Neural cell (in vitro differentiated cells): ENCODE results near the gene OR5B2. TPM values are rescaled to one million over a fixed set of nuclear protein-coding genes. Genes with fewer than 3 reads are reported as not detected.

Experiments
- H2AFZ ChIP-seq: fragments of 200-600, 300-800 bp; sonication (generic), shearing (Covaris generic); 2 replicates; pipeline ENCODE4 v1.6.0; 2014; ENCODE audit warnings: low read depth, mild to moderate bottlenecking, antibody characterized with exemption, low read length, moderate library complexity
- H3F3A ChIP-seq: fragments of 200-600 bp; shearing (Covaris generic); 2 replicates; pipeline ENCODE4 v1.6.1; 2016; ENCODE audit warnings: mild to moderate bottlenecking, moderate library complexity, mixed read lengths, antibody characterized with exemption, low read length; ENCODE audit not compliant: insufficient read depth, poor library complexity, severe bottlenecking
- H3K27ac ChIP-seq: fragments of 200-600, 300-800 bp; sonication (generic), shearing (Covaris generic); 2 replicates; pipeline ENCODE4 v1.5.1; 2014; ENCODE audit warnings: mild to moderate bottlenecking, low read length, moderate library complexity
- H3K27me3 ChIP-seq: fragments of 300-800, 200-600 bp; sonication (generic), shearing (Covaris generic); 2 replicates; pipeline ENCODE4 v1.6.0; 2014; ENCODE audit warnings: mild to moderate bottlenecking, low read depth, low read length, moderate library complexity; ENCODE audit not compliant: insufficient read depth
- H3K36me3 ChIP-seq: fragments of 300-800, 200-600 bp; sonication (generic), shearing (Covaris generic); 2 replicates; pipeline ENCODE4 v1.5.1; 2014; ENCODE audit warnings: mild to moderate bottlenecking, antibody characterized with exemption, low read length, moderate library complexity; ENCODE audit not compliant: insufficient read depth
- H3K4me2 ChIP-seq: fragments of 300-800, 200-600 bp; sonication (generic), shearing (Covaris generic); 2 replicates; pipeline ENCODE4 v1.6.0; 2014; ENCODE audit warnings: mild to moderate bottlenecking, low read length
- H3K4me3 ChIP-seq: fragments of 300-800, 200-600 bp; sonication (generic), shearing (Covaris generic); 2 replicates; pipeline ENCODE4 v1.5.1; 2014; ENCODE audit warnings: mild to moderate bottlenecking, low read length, moderate library complexity
- H3K79me2 ChIP-seq: fragments of 200-600 bp; shearing (Covaris generic); replicated peaks from 2 replicates; pipeline ENCODE4 v1.6.0; 2014; ENCODE audit warnings: mild to moderate bottlenecking, low read length, moderate library complexity; ENCODE audit not compliant: insufficient read depth
- H3K9ac ChIP-seq: fragments of 300-800, 200-600 bp; sonication (generic), shearing (Covaris generic); 2 replicates; pipeline ENCODE4 v1.6.1; 2016; ENCODE audit warnings: mild to moderate bottlenecking, low read length, mixed read lengths
- H3K9me2 ChIP-seq: fragments of 200-600 bp; shearing (Covaris generic); 2 replicates; pipeline ENCODE4 v1.6.1; 2016; ENCODE audit warnings: mild to moderate bottlenecking, low read length, mixed read lengths; ENCODE audit not compliant: insufficient read depth
- H3K9me3 ChIP-seq: fragments of 200-600, 300-800 bp; sonication (generic), shearing (Covaris generic); 2 replicates; pipeline ENCODE4 v1.6.1; 2016; ENCODE audit warnings: mild to moderate bottlenecking, mixed run types, low read length, moderate library complexity, mixed read lengths
- H4K20me1 ChIP-seq: fragments of 200-600 bp; shearing (Covaris generic); 2 replicates; pipeline ENCODE4 v1.6.1; 2016; ENCODE audit warnings: mild to moderate bottlenecking, mixed run types; ENCODE audit not compliant: insufficient read depth
- EP300 ChIP-seq: fragments of 450-650 bp; conservative IDR thresholded peaks from 2 replicates; pipeline ENCODE4 v1.6.1; 2014; ENCODE audit warnings: antibody characterized with exemption, mild to moderate bottlenecking, moderate library complexity; ENCODE audit not compliant: poor library complexity, severe bottlenecking
- EZH2 ChIP-seq: fragments of 200-600, 300-800 bp; shearing (Covaris generic), sonication (generic); IDR thresholded peaks from 2 replicates; pipeline ENCODE4 v1.6.1; 2014; ENCODE audit warnings: antibody characterized with exemption, low read length, borderline replicate concordance, mild to moderate bottlenecking; ENCODE audit not compliant: insufficient read depth, poor library complexity, severe bottlenecking
- MXI1 ChIP-seq: fragments of 450-650 bp; conservative IDR thresholded peaks from 2 replicates; pipeline ENCODE4 v1.6.1; 2014; ENCODE audit warnings: antibody characterized with exemption, mild to moderate bottlenecking; ENCODE audit not compliant: poor library complexity, severe bottlenecking
- POLR2AphosphoS5 ChIP-seq: IDR thresholded peaks from 2 replicates; pipeline ENCODE4 v1.6.1; 2012
- RAD21 ChIP-seq: fragments of 450-650 bp; conservative IDR thresholded peaks from 2 replicates; pipeline ENCODE4 v1.6.1; 2014; ENCODE audit warnings: antibody characterized with exemption, mild to moderate bottlenecking, moderate library complexity
- SMC3 ChIP-seq: fragments of 450-650 bp; conservative IDR thresholded peaks from 2 replicates; pipeline ENCODE4 v1.6.1; 2014; ENCODE audit warnings: antibody characterized with exemption, mild to moderate bottlenecking, moderate library complexity; ENCODE audit not compliant: poor library complexity
- TAF1 ChIP-seq: IDR thresholded peaks from 2 replicates; pipeline ENCODE4 v1.6.1; 2012; ENCODE audit warnings: low read depth
- polyA plus RNA-seq: library from polyadenylated mRNA; depleted of rRNA; stranded (reverse); fragments of >200 nt; gene quantifications from 2 replicates; pipeline ENCODE4 v1.2.3, GENCODE V29; 2014
- TF ChIP-seq, protein P1 (sequence below): fragments of 450-650 bp; IDR thresholded peaks from 2 replicates; pipeline ENCODE4 v1.5.1; 2014; ENCODE audit warnings: antibody characterized with exemption, mild to moderate bottlenecking, moderate library complexity; ENCODE audit not compliant: poor library complexity, severe bottlenecking
- TF ChIP-seq, protein P2 (sequence below): IDR thresholded peaks from 2 replicates; pipeline ENCODE4 v1.6.1; 2012; ENCODE audit warnings: borderline replicate concordance

OR5B2 gene
- polyA plus RNA-seq, 1 donor from 2014 or later: not detected

DNA sequence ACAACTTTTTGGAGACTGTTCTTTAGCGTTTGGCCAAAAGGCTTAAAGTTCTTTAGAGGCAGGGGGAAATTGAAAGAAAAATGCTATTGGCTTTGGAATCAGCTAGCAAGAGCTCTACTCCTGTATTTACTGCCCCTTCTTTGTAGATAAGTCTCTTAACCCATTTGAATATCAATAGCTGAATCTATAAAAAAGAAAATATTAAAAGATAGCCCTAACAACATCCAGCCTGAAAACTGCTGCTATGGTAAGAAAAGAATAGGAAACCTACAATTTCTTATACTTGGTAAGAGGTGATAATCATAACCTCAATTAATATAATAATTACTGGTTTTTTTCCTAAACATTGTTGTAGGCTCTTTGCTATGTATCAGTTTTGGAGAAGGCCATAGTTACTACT, 14.2 kb upstream of the OR5B2 start, which contains the start of gene OR5B12:
TSS of gene OR5B12 (minus strand) at position 101 of the 400 bp plus-strand sequence. CDS start 2,085 bp downstream, outside the sequence.
- no peak for TF ChIP-seq SMC3
- TF ChIP-seq, protein P1, sequence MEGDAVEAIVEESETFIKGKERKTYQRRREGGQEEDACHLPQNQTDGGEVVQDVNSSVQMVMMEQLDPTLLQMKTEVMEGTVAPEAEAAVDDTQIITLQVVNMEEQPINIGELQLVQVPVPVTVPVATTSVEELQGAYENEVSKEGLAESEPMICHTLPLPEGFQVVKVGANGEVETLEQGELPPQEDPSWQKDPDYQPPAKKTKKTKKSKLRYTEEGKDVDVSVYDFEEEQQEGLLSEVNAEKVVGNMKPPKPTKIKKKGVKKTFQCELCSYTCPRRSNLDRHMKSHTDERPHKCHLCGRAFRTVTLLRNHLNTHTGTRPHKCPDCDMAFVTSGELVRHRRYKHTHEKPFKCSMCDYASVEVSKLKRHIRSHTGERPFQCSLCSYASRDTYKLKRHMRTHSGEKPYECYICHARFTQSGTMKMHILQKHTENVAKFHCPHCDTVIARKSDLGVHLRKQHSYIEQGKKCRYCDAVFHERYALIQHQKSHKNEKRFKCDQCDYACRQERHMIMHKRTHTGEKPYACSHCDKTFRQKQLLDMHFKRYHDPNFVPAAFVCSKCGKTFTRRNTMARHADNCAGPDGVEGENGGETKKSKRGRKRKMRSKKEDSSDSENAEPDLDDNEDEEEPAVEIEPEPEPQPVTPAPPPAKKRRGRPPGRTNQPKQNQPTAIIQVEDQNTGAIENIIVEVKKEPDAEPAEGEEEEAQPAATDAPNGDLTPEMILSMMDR: no peak
- TF ChIP-seq POLR2AphosphoS5: no peak
- no peak for TF ChIP-seq EZH2
- TF ChIP-seq RAD21: no peak
- TF ChIP-seq EP300: no peak
- no peak for TF ChIP-seq MXI1
- no peak within 1 kb of the TSS for H3K4me3 ChIP-seq
- H3K36me3 ChIP-seq: no peaks in the 10 kb centered on the region
- H3K9ac ChIP-seq: no peak within 1 kb of the TSS
- H4K20me1 ChIP-seq: no peaks in the 10 kb centered on the region
- no peaks in the 10 kb centered on the region for H3F3A ChIP-seq
- no peaks in the 10 kb centered on the region for H3K9me3 ChIP-seq
- no peak within 1 kb of the TSS for H3K4me2 ChIP-seq
- no peaks in the 10 kb centered on the region for H3K27me3 ChIP-seq
- H2AFZ ChIP-seq: no peak within 1 kb of the TSS
- no peaks in the 10 kb centered on the region for H3K9me2 ChIP-seq
- no peaks in the 10 kb centered on the region for H3K79me2 ChIP-seq
- no peak within 1 kb of the TSS for H3K27ac ChIP-seq

DNA sequence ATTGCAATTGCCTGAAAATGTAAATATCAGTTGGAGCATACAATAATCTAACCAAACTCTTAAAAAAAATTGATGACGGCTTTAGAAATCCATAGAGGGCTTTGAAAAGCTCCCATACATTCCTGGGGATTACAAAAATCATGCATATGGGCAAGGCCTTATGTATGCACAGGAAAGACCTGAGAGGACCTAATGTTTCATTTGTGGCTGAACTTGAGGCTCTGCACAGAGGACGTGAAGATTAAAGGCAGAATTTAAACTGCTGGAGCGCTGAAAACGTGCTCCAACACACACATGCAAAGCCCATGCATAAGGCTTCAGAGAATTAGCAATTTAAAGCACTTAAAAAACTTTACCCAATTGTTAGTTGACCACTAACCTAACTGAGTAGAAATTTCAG, 10.6 kb upstream of the OR5B2 start:
- TF ChIP-seq, protein P1: no peak
- no peak for TF ChIP-seq RAD21
- TF ChIP-seq, protein P2, sequence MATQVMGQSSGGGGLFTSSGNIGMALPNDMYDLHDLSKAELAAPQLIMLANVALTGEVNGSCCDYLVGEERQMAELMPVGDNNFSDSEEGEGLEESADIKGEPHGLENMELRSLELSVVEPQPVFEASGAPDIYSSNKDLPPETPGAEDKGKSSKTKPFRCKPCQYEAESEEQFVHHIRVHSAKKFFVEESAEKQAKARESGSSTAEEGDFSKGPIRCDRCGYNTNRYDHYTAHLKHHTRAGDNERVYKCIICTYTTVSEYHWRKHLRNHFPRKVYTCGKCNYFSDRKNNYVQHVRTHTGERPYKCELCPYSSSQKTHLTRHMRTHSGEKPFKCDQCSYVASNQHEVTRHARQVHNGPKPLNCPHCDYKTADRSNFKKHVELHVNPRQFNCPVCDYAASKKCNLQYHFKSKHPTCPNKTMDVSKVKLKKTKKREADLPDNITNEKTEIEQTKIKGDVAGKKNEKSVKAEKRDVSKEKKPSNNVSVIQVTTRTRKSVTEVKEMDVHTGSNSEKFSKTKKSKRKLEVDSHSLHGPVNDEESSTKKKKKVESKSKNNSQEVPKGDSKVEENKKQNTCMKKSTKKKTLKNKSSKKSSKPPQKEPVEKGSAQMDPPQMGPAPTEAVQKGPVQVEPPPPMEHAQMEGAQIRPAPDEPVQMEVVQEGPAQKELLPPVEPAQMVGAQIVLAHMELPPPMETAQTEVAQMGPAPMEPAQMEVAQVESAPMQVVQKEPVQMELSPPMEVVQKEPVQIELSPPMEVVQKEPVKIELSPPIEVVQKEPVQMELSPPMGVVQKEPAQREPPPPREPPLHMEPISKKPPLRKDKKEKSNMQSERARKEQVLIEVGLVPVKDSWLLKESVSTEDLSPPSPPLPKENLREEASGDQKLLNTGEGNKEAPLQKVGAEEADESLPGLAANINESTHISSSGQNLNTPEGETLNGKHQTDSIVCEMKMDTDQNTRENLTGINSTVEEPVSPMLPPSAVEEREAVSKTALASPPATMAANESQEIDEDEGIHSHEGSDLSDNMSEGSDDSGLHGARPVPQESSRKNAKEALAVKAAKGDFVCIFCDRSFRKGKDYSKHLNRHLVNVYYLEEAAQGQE: no peak
- TF ChIP-seq EZH2: no peak
- no peak for TF ChIP-seq MXI1
- no peak for TF ChIP-seq EP300
- no peak for TF ChIP-seq TAF1
- no peak for TF ChIP-seq POLR2AphosphoS5
- no peak for TF ChIP-seq SMC3
- H3K27ac ChIP-seq: no peak overlapping the region
- no peaks in the 10 kb centered on the region for H3K36me3 ChIP-seq

More for the DNA sequence above, 10.6 kb upstream of the OR5B2 start:
- H3K9me2 ChIP-seq: no peaks in the 10 kb centered on the region
- H3K4me3 ChIP-seq: no peak overlapping the region
- H4K20me1 ChIP-seq: no peaks in the 10 kb centered on the region
- no peaks in the 10 kb centered on the region for H3K9me3 ChIP-seq
- no peak overlapping the region for H3K4me2 ChIP-seq
- H3K27me3 ChIP-seq: no peaks in the 10 kb centered on the region
- no peaks in the 10 kb centered on the region for H3F3A ChIP-seq
- H3K9ac ChIP-seq: no peak overlapping the region
- H2AFZ ChIP-seq: no peak overlapping the region
- no peaks in the 10 kb centered on the region for H3K79me2 ChIP-seq
